Thyroid gland (tissue), 4 donors: ENCODE results near the gene OSCAR. TPM values are rescaled to one million over a fixed set of nuclear protein-coding genes. Genes with fewer than 3 reads are reported as not detected.

Experiments used
- DNase-seq, 2 donors: peaks; one replicate each; pipeline ENCODE4 v3.0.0-alpha.2; 2019
- H3K27ac ChIP-seq, 3 donors: fragments of 200-600 bp; sonication (generic); 1 replicate in 2 of 3; 2 replicates in 1 of 3; pipeline ENCODE4 v1.5.1; 2016 to 2019; ENCODE audit warnings: mild to moderate bottlenecking in 1 of 3, moderate library complexity in 1 of 3
- H3K27me3 ChIP-seq: fragments of 200-600 bp; sonication (generic); one replicate; pipeline ENCODE4 v1.5.1; 2019
- H3K36me3 ChIP-seq, 2 donors: fragments of 200-600 bp; sonication (generic); one replicate each; pipeline ENCODE4 v1.5.1; 2016 to 2019
- H3K4me1 ChIP-seq, 2 donors: fragments of 200-600 bp; sonication (generic); one replicate each; pipeline ENCODE4 v1.5.1; 2017 to 2019
- H3K4me3 ChIP-seq, 3 donors: fragments of 200-600 bp; sonication (generic); replicated peaks in 1 of 3; 1 replicate in 2 of 3; 2 replicates in 1 of 3; pipeline ENCODE4 v1.5.1; 2016; ENCODE audit warnings: mild to moderate bottlenecking in 1 of 3
- H3K9me3 ChIP-seq: fragments of 200-600 bp; sonication (generic); one replicate; pipeline ENCODE4 v1.5.1; 2017
- POLR2A ChIP-seq, 2 donors: fragments of 450-650 bp; IDR thresholded peaks; one replicate each; pipeline ENCODE4 v1.6.1; 2017; ENCODE audit warnings: antibody characterized with exemption in 2 of 2, mild to moderate bottlenecking in 2 of 2, moderate library complexity in 1 of 2
- WGBS, 2 donors: methylation state at CpG; one replicate each; pipeline ENCODE4 v1.1.5; 2017; 5-methylcytosine and 5-hydroxymethylcytosine counted together
- intact Hi-C: fragments of 100-400 bp; cut with DNase I; formaldehyde crosslinking; loops from one replicate; pipeline ENCODE4 v1.15.1; 2023
- total RNA-seq, 4 donors: library from RNA; depleted of rRNA; stranded (reverse); fragments of >200 nt; gene quantifications; one replicate each; pipeline ENCODE4 v1.2.3, GENCODE V29; 2016
- TF ChIP-seq, protein P1 (sequence below), 6 experiments: fragments of 200-600 bp in 3 of 6; fragments of 450-650 bp in 3 of 6; sonication (generic) in 3 of 6; IDR thresholded peaks; one replicate each; pipeline ENCODE4 v1.5.1; 2016 to 2019; ENCODE audit warnings: antibody characterized with exemption in 6 of 6, mild to moderate bottlenecking in 2 of 6, inconsistent platforms in 1 of 6, moderate library complexity in 1 of 6

The OSCAR gene
- total RNA-seq, 4 donors from 2014 or later: 0.39 to 1.1 (median 0.96) TPM; not detected in 1

DNA sequence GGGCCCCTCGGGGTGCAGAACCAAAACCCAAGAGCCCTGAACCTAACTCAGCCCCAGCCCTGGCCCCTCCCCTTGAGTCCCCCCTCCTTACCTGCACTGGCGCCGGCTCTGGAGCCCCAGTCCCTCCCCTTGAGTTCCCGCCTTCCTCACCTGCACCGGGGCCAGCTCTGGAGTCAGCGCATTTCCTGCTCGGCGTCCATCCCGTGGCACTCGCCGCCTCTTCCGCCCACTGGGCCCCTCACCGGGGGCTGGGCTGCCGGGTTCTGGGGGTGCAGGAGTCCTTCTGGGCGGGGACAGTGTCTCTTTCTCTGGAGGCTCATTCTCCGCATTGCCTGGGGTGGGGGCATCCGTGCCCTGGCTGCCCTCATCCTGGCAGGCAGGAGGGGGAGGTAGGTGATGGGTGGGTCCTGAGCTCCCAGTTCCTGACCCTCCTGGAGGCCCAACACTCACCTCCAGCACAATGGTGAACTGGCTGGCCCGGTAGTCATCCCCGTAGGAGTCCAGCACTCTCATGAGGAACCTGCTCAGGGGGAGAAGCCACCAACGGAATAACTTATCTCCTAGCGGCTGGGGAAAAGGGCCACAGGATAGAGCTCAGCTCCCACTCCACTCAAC, 7.4 kb upstream of the OSCAR start:
- Histone ChIP-seq H3K4me3 (no peak overlapping the region), H3K27me3 (no peaks in the 10 kb centered on the region), H3K36me3 (peaks cover 32 to 39% of the 10 kb centered on the region in 2 donors), H3K27ac (no peak overlapping the region), H3K9me3 (no peaks in the 10 kb centered on the region), H3K4me1 (peaks cover 7% of the 10 kb centered on the region in 2 donors)
- TF ChIP-seq POLR2A (IDR thresholded peaks at IDR 0.05): no peak
- TF ChIP-seq, protein P1, sequence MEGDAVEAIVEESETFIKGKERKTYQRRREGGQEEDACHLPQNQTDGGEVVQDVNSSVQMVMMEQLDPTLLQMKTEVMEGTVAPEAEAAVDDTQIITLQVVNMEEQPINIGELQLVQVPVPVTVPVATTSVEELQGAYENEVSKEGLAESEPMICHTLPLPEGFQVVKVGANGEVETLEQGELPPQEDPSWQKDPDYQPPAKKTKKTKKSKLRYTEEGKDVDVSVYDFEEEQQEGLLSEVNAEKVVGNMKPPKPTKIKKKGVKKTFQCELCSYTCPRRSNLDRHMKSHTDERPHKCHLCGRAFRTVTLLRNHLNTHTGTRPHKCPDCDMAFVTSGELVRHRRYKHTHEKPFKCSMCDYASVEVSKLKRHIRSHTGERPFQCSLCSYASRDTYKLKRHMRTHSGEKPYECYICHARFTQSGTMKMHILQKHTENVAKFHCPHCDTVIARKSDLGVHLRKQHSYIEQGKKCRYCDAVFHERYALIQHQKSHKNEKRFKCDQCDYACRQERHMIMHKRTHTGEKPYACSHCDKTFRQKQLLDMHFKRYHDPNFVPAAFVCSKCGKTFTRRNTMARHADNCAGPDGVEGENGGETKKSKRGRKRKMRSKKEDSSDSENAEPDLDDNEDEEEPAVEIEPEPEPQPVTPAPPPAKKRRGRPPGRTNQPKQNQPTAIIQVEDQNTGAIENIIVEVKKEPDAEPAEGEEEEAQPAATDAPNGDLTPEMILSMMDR (IDR thresholded peaks at IDR 0.05): no peak
- intact Hi-C loops: no loop called here
- WGBS, 2 donors: 88 to 89% methylated on average over 16 to 17 of the region's 21 CpGs
- no peak for DNase-seq

DNA sequence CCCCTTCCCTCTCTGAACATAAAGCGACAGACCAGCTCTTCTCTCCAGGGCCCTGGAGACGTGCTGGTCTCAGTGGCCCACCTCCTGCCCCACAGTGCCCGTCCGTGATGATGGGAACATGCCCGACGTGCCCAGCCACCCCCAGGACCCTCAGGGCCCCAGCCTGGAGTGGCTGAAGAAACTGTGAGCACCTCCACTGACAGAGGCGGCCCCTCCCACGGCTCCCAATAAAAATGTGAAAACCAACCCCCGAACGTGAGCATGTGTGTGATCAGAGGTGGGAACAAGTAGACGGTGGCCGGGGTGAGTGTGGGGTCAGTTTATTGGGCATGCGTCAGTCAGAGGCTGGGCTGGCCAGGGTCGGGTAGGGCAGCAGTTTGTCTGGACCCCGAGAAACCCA, 6.1 kb upstream of the OSCAR start:
- Histone ChIP-seq H3K27me3 (no peaks in the 10 kb centered on the region), H3K27ac (no peak overlapping the region), H3K4me1 (peaks cover 7 to 10% of the 10 kb centered on the region in 2 donors), H3K4me3 (no peak overlapping the region), H3K36me3 (peaks cover 32 to 39% of the 10 kb centered on the region in 2 donors), H3K9me3 (no peaks in the 10 kb centered on the region)
- 91% methylated on average over 15 of the region's 15 CpGs for WGBS, 2 donors
- no peak for DNase-seq
- TF ChIP-seq, protein P1 (IDR thresholded peaks at IDR 0.05): no peak
- no peak for TF ChIP-seq POLR2A (IDR thresholded peaks at IDR 0.05)
- intact Hi-C loops: no loop called here

DNA sequence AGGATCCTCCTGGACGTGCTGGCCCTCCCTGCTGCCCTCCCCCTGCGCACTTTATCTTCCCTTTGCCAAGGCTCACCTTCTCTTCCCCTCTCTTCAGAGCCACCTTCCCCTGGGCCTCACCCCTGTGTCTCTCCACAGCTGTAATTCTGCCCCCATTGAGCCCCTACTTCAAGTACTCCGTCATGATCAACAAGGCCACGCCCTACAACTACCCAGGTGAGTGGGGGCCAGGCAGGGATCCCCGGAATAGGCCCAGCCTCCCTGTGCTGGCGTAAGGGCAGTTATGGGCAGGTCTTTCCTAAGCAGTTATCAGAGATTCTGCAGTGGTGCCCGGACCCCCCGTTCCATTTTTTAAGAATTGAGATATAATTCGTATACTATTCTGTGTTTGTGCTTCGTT, 5.2 kb upstream of the OSCAR start:
- DNase-seq: no peak
- TF ChIP-seq, protein P1 (IDR thresholded peaks at IDR 0.05): no peak
- TF ChIP-seq POLR2A (IDR thresholded peaks at IDR 0.05): no peak
- WGBS, 2 donors: 93 to 94% methylated on average over 10 of the region's 10 CpGs

DNA sequence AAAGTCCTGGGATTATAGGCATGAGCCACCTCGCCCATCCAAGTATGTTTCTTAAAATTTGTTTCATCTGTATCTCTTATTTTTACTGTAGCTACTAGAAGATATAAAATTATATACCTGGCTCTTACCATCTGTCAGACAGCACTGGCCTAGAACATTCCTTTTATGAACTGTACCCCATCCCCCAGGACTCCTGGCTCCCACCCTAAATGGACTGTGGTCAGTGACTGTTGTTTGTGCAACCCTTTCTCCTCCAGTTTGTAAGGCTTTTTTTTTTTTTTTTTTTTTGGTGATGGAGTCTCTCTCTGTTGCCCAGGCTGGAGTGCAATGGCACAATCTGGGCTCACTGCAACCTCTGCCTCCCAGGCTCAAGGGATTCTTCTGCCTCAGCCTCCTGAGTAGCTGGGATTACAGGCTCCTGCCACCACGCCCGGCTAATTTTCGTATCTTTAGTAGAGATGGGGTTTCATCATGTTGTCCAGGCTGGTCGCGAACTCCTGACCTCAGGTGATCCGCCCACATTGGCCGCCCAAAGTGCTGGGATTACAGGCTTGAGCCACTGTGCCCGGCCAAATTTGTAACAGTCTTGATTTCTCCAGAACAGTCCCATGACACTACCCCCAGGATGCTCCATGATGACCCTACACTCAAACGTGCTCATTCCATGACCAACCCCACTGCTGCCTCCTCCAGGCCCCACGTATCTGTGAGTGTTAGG, 4.6 kb upstream of the OSCAR start:
- 91 to 93% methylated on average over 11 of the region's 11 CpGs for WGBS, 2 donors
- Histone ChIP-seq H3K36me3 (peaks cover 25 to 28% of the 10 kb centered on the region in 2 donors), H3K4me3 (no peak overlapping the region), H3K27ac (no peak overlapping the region), H3K27me3 (no peaks in the 10 kb centered on the region), H3K4me1 (peaks cover 7 to 10% of the 10 kb centered on the region in 2 donors), H3K9me3 (no peaks in the 10 kb centered on the region)
- intact Hi-C loops: no loop called here
- TF ChIP-seq, protein P1 (IDR thresholded peaks at IDR 0.05): no peak
- TF ChIP-seq POLR2A (IDR thresholded peaks at IDR 0.05): no peak
- no peak for DNase-seq

More for the DNA sequence above, 5.2 kb upstream of the OSCAR start:
- peaks cover 29 to 35% of the 10 kb centered on the region in 2 donors for H3K36me3 ChIP-seq
- H3K4me1 ChIP-seq: peaks cover 7 to 10% of the 10 kb centered on the region in 2 donors
- no peaks in the 10 kb centered on the region for H3K9me3 ChIP-seq
- no peak overlapping the region for H3K4me3 ChIP-seq
- no peak overlapping the region for H3K27ac ChIP-seq
- intact Hi-C loops: no loop called here
- no peaks in the 10 kb centered on the region for H3K27me3 ChIP-seq
